GM21619 (cell line): ENCODE data around the gene PLD1.

Experiments used
- ATAC-seq: cut with Tn5 transposase; IDR thresholded peaks from one replicate; pipeline ENCODE4 v1.9.1; 2021; ENCODE audit not compliant: unreplicated experiment

Gene PLD1

DNA sequence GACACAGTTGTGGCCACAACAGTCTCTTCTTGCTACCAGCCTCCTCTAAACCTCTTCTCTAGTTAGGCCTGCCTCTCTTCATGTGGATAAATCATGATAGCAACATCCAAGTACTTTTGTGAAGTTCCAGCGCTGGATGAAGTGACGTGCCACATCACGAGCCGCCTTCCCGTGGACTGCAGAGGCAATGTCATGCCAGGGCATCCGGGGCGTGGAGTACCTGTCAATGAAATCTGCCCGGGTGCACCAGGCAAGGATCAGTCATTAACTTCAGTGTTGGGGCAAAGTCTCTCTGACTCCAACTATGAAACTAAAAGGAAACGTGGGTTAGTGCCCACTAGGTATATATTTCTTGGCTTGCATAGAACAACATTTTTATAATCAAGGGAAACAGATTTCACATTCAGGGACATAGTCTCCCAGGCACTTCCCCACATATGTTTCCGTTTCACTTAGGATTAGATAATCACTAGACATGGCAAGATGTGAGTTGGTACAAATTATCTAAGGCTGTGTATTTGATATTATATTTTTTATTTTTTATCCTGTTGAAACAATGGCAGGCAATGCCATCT is 133.6 kb downstream of the PLD1 start:
- no peak for ATAC-seq

DNA sequence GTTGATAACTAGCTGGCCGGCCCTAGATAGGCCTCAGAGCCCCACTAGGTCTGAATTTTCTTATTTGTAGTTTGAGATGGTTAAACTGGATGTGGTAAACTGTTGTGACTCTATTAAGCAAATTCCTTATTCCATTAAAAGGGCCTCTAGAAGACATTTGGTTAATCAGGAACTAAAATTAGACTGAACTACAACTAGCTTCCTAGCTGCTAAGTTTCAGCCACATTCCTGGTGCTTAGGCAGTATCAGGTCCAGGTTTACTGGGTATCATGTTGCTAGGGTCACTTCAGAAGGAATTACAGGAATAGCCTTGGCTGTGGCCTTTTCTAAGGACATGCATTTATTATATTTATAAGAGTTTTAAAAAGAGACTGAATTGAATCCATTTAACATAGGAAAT is 136.3 kb downstream of the PLD1 start:
- ATAC-seq: no peak

DNA sequence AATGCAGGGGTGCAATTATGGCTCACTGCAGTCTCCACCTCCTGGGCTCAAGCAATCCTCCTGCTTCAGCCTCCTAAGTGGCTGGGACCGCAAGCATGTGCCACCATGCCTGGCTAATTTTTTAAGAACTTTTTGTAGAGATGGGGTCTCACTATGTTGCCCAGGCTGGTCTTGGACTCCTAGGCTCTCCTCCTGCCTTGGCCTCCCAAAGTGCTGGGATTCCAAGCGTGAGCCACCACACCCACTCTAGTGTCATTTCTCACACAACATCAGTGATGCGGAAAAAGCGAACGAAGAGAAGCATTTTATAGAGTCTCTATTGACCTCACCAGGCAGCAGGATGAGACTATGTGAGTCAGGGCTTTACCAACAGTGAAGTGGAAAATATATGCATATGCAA is 137.7 kb downstream of the PLD1 start:
- no peak for ATAC-seq

DNA sequence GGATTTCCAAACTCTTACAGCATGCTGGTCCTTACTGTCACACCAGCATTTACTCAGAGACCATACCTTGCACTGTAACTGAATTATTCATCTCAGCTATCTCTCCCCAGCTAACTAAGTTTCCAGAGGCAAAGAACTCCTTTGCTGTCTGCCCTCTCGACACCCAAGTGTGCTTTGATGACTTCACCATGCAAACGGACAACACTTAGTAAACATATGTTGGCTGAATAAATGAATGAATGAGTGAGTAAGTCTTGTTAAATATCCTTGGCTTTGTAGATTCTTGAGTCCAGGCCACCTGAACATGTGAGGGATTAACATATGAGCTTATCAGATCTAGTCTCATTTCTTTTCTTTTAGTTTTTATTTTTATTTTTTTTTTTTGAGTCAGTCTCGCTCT is 138.2 kb downstream of the PLD1 start:
- no peak for ATAC-seq

DNA sequence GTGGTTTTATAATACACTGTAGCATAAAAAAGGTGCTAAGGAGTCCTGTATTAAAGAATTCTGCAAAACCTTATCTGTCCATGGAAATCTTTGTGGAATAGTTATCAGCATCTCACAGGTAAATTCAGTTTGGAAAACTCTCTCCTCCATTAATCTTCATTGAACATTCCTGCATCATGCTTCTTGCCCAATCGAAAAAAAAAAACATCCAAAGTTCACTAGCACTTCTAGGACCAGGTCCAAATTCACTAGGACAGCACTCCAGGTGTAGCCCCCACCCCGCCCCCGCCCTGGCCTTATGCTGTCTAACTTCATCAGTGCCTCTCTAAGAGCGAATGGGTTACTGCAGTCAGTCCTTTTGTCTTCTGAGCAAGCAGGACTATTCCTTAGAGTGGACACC is 138.6 kb downstream of the PLD1 start:
- ATAC-seq: no peak

DNA sequence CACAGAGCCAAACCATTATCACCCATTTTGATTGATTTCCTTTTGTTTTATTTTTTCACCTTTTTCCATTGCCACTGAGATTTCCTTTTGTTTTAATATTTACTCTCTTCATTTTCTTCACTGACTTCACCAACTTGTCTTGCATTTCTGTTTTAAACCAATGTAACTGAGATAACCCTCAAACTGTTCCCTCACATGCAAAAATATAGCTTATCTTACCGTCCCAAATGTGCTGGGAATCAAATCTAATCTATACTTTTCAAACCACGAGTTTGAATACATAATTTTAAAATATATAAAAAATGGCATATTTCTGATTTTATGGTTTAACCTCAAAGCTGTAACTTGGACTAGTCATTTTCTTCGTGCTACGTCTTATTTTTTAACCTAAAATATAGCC is 143.8 kb downstream of the PLD1 start:
- ATAC-seq: no peak

DNA sequence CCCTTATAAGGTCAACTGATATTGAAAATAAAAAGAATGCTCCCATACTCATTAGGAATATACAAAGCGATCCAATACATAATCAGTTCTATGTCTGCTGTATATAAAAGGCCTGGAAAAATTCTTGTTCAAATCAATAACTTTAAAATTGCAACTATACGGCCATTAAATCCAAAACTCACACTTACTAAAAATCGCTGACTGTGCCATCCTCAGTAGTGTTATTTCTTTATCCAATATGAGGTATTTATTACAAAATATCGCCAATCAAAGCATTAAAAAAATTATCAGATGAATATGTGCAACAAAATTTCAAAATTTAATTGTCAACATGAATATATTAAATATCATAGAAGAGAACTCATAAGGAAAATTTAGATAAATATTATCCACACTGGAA is 146.5 kb downstream of the PLD1 start:
- no peak for ATAC-seq

GRCh38 chr3:171661484-171661883 is 148.8 kb downstream of the PLD1 start:
- no peak for ATAC-seq

DNA sequence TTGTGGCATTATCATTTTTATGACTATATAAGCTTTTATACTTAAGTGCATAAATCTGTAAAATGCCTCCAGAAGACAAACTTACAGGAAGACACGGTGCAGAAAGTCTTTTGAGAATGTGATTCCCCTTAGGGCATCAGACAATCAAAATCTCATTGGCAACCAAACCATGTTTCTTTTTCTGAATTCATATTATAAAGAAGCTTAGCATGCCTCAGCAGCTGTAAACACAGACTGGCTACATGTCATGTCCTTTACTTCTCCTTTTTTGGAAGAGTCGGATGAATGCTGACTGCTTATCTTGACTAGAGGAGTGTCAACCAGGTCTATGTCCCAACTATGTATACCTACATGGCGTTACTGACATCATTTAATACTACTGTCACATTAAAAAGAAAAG is 150.1 kb downstream of the PLD1 start:
- ATAC-seq: no peak

- no peak for ATAC-seq
Measured at GRCh38 chr3:171658841-171659240, 151.4 kb downstream of the PLD1 start.

GRCh38 chr3:171654809-171655208 is 155.5 kb downstream of the PLD1 start:
- ATAC-seq: no peak

DNA sequence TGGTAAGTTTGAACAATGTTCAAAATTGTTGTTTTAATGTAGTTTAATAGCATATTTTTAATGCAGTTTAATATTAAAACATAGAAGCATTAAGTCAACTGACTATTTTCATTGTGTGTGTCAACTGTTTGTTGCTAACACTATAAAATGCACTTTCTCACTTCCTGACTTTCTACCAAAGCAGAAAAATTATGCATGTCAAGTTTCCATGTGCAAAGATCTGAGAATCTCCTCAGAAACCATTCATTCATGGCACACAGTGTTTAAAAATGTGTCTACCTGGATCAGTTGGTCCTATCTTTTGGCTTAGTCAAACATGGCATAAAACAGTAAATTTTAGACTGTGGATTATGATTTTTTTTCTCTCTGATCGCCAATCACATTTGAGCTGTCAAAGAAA is 156.0 kb downstream of the PLD1 start:
- ATAC-seq: no peak

- ATAC-seq: no peak
Measured at GRCh38 chr3:171653701-171654100, 156.6 kb downstream of the PLD1 start.

GRCh38 chr3:171652932-171653331 is 157.4 kb downstream of the PLD1 start:
- no peak for ATAC-seq

DNA sequence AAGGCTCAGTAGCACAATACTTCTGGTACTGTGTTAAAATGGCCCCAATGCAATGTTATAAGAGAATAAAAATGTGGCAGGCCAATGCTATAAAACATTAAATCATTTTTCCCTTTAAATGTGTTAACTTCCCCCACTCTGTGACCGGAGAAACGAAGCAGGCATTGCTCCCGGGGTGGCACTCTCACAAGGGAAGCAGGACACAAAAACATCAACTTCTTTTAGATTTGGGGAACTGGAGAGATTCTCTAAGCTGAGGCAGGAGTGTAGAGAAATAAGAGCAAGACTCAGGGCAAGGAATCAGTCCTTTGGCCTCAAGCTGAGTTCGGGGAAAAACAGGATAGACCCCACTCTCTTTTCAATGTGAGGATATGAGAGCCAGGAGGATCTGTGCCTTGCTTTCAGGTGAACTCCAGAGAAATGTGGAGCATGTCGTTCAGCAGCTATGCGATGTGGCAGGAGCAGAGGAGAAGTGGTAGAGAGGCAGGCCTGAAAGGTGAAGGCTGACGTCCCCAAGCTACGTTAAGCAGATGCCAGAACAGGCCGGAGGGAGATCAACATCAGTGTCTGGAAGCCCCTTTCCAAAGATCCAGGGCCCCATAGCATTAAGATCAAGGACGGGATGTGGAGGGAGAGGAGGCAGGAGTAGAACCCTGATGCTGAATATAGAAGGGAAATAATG is 160.2 kb downstream of the PLD1 start:
- ATAC-seq: no peak

DNA sequence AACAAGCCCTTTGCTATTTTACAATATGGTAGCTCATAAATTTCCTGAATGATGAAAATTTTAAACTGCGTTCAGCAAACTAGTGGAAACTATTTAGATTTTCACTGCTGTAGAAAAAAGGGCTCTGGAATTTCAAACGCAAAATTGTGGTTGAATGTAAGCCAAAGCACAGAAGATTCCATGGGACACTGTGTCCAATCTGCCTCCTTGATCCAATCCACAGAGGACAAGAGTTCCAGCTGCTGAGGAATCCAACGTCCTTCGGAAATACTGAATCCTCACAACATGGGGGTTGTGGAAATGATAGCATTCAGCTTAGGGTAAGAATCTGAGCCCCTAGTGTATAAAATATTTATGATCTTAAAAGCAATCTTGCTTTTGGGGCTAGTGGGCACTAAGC is 161.0 kb downstream of the PLD1 start:
- ATAC-seq: no peak

DNA sequence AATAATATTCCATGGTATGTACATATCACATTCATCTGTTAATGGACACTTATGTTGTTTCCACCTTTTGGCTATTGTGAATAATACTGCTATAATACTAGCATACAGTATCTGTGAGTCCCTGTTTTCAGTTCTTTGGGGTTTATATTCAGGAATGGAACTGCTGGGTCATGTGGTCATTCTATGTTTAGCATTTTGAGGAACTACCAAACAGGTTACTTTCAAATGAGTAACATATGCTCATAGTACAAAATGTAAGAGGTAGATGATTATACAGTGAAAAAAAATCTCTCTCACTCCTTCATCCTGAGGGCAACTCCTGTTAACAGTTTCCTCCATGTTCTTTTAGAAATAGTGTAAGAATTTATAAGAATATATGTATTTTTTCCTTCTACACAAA is 162.2 kb downstream of the PLD1 start:
- no peak for ATAC-seq

GRCh38 chr3:171646357-171647133 is 163.7 kb downstream of the PLD1 start:
- peak; percentile 49 for ATAC-seq

DNA sequence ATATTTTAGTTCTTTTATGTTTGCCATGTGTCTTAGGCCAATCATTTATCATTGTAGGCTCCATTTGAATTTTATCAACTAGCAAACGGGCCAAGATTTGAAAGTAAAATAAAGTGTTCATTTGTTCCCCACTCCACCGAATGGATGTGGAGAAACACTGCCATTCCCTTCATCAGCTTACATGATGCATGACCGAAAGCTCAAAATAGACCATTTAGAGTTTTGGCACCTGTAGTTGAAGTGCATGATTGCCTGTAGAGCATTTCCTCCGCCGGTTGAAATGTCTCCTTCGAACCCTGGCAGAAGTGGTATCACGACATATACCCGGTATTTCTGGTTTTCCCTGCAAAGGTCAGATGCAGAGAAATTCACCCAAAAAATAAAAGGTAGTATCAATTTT is 165.6 kb downstream of the PLD1 start:
- ATAC-seq: no peak

DNA sequence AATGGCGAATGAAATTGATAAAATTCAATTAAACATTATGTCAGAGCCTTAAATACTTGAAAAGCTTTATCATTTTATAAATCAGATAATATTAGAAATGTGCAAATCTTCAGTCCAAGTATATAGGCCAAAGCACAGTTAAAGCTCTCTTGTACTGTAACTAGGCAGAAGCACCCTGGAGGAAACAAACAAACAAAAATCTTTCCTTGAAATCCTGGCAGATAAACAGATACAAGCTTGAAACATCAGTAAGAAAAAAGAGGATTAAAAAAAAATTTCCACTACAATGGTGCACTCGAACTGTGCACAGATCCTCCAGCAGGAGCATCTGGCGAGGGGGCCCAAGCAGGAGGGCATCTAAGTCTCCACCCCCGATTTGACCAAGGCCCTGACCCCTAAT is 166.6 kb downstream of the PLD1 start:
- ATAC-seq: no peak

DNA sequence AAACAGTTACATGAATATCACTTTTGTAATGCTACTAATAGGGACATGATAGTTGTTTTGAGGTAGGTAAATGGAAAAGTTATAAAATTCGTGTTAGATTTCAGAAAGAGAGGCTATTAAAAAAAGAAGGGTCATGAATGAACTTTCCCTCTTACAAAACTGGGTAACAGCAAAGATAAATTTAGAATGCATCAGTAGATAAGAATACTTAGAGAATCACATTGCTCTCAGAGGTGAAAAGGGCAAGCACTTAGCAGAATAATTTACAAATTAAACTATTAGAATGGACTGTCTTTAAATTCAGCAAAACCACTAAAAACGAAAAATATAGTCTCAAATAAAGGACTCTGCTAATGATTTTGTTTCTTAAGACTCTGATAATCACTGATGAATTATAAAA is 167.2 kb downstream of the PLD1 start:
- ATAC-seq: no peak
